Cardiac muscle cell (in vitro differentiated cells and primary cell): ENCODE data around the gene OR4K2. TPM values are rescaled to one million over a fixed set of nuclear protein-coding genes. Genes with fewer than 3 reads are reported as not detected.
"Not testable (repeated sequence)": the region's sequence is repeated elsewhere in the genome, so short reads cannot be mapped to it uniquely, and the experiment has no call there.

Source experiments
- DNase-seq, 2 donors: peaks; one replicate each; pipeline versions ENCODE4 v3.0.0 to v3.0.0-alpha.2; 2010 to 2017; ENCODE audit warnings: low read depth in 1 of 2, low spot score in 1 of 2
- H3K27ac ChIP-seq: fragments of 200-600 bp; sonication (generic); 2 replicates; pipeline ENCODE4 v1.5.1; 2016
- H3K27me3 ChIP-seq: fragments of 200-600 bp; sonication (generic); 2 replicates; pipeline ENCODE4 v1.6.0; 2016; ENCODE audit warnings: control low read depth
- H3K36me3 ChIP-seq: fragments of 200-600 bp; sonication (generic); 2 replicates; pipeline ENCODE4 v1.5.1; 2016; ENCODE audit warnings: control low read depth
- H3K4me1 ChIP-seq: fragments of 200-600 bp; sonication (generic); 2 replicates; pipeline ENCODE4 v1.8.1; 2017; ENCODE audit warnings: low read depth, mild to moderate bottlenecking, mixed run types
- H3K4me3 ChIP-seq: fragments of 200-600 bp; sonication (generic); 2 replicates; pipeline ENCODE4 v1.5.1; 2016; ENCODE audit warnings: mild to moderate bottlenecking
- H3K9me3 ChIP-seq: fragments of 200-600 bp; sonication (generic); 2 replicates; pipeline ENCODE4 v1.5.1; 2017; ENCODE audit warnings: low read depth, mild to moderate bottlenecking, control low read depth
- polyA plus RNA-seq: library from polyadenylated mRNA; unstranded; fragments of >200 nt; fragmentation: Nextera tagmentation; extraction: Ambion mirVana; gene quantifications from 2 replicates; pipeline ENCODE4 v1.2.1, GENCODE V29; 2016
- total RNA-seq: library from RNA; depleted of rRNA; stranded (reverse); fragments of >200 nt; gene quantifications from 2 replicates; pipeline ENCODE4 v1.2.3, GENCODE V29; 2016
- TF ChIP-seq, protein P1 (sequence below): IDR thresholded peaks from 2 replicates; pipeline ENCODE4 v1.5.1; 2012; ENCODE audit warnings: low read depth, mild to moderate bottlenecking, low read length

Gene OR4K2, protein sequence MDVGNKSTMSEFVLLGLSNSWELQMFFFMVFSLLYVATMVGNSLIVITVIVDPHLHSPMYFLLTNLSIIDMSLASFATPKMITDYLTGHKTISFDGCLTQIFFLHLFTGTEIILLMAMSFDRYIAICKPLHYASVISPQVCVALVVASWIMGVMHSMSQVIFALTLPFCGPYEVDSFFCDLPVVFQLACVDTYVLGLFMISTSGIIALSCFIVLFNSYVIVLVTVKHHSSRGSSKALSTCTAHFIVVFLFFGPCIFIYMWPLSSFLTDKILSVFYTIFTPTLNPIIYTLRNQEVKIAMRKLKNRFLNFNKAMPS
- not detected in 2 replicates for total RNA-seq
- not detected in 2 replicates for polyA plus RNA-seq

- Histone ChIP-seq H3K36me3 (no peaks in the 10 kb centered on the region), H3K4me3 (no peak within 1 kb of the TSS), H3K4me1 (no peaks in the 10 kb centered on the region), H3K27ac (no peak within 1 kb of the TSS), H3K27me3 (no peaks in the 10 kb centered on the region), H3K9me3 (no peaks in the 10 kb centered on the region)
- TF ChIP-seq, protein P1, sequence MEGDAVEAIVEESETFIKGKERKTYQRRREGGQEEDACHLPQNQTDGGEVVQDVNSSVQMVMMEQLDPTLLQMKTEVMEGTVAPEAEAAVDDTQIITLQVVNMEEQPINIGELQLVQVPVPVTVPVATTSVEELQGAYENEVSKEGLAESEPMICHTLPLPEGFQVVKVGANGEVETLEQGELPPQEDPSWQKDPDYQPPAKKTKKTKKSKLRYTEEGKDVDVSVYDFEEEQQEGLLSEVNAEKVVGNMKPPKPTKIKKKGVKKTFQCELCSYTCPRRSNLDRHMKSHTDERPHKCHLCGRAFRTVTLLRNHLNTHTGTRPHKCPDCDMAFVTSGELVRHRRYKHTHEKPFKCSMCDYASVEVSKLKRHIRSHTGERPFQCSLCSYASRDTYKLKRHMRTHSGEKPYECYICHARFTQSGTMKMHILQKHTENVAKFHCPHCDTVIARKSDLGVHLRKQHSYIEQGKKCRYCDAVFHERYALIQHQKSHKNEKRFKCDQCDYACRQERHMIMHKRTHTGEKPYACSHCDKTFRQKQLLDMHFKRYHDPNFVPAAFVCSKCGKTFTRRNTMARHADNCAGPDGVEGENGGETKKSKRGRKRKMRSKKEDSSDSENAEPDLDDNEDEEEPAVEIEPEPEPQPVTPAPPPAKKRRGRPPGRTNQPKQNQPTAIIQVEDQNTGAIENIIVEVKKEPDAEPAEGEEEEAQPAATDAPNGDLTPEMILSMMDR, result no peak
- DNase-seq, result no peak
These were observed at the start of gene OR4K2 for GRCh38 chr14:19874842-19875241. Gene OR4K2, plus strand, starts transcription at chr14:19875142. Its CDS starts 1,126 bp downstream, at chr14:19876268.

GRCh38 chr14:19827626-19828244 is 47.2 kb upstream of the OR4K2 start:
- H3K4me1 ChIP-seq, DNase-seq, H3K9me3 ChIP-seq, H3K27ac ChIP-seq, H3K36me3 ChIP-seq, H3K27me3 ChIP-seq, H3K4me3 ChIP-seq: not testable (repeated sequence)

- Histone ChIP-seq H3K4me1 (no peaks in the 10 kb centered on the region), H3K27ac (no peak overlapping the region), H3K9me3 (no peaks in the 10 kb centered on the region), H3K4me3 (no peak overlapping the region), H3K27me3 (no peaks in the 10 kb centered on the region), H3K36me3 (no peaks in the 10 kb centered on the region)
- TF ChIP-seq, protein P1, result no peak
- no peak for DNase-seq
These were observed 46.6 kb upstream of the OR4K2 start for GRCh38 chr14:19828314-19828713.

DNA sequence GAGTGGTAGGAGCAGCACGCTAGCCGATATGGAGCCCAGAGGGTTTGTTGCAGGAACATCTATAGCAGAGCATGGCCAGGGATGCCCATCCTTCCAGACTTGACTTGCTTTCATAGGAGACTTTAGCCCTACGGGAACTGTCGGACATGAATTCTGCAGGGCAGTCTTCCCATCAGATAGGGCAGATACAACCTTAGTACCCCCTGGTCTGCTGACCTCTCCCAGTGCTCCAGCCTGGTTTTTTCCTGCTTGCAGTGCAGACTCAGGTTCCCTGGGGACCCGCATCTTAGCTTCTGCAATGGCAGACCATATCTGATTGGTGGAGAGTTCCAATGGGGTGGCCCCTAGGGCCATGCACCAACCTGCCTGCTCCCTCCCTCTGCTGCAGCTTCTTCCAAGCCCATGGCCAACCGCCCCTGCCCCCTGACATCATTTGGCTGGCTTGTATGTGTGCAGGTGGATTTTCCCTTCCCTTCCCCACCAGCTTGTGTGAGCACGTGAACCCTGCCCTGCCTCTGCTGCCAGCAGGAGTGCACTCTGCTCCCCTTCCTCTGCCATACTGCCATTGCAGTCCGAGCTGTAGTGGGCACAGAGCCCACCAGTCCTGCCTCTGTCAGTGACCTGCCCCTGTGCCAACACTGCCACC is 40.6 kb upstream of the OR4K2 start:
- not testable (repeated sequence) for H3K9me3 ChIP-seq, DNase-seq, H3K4me3 ChIP-seq, H3K27ac ChIP-seq, H3K4me1 ChIP-seq, H3K27me3 ChIP-seq, H3K36me3 ChIP-seq

DNA sequence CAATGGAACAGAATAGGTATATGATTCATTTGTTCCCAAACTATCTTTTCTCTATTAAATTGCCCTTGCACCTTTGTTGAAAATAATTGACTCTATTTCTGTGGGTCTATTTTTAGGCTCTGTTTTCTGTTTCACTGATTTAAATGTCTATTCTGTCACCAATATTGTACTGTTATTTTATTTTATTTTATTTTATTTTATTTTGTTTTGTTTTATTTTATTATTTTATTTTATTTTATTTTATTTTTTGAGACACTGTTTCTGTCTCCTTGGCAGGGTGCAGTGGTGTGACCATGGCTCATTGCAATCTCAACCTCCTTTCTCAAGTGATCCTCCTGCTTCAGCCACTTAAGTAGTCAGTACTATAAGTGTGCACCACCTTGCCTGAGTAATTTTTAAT is 36.5 kb upstream of the OR4K2 start:
- Histone ChIP-seq H3K4me1 (no peaks in the 10 kb centered on the region), H3K36me3 (no peaks in the 10 kb centered on the region), H3K27ac (no peak overlapping the region), H3K9me3 (no peaks in the 10 kb centered on the region), H3K27me3 (no peaks in the 10 kb centered on the region), H3K4me3 (no peak overlapping the region)
- no peak for DNase-seq
- TF ChIP-seq, protein P1, result no peak

GRCh38 chr14:19851365-19851764 is 23.6 kb upstream of the OR4K2 start:
- H3K4me3 ChIP-seq, result no peak overlapping the region
- H3K27ac ChIP-seq, result no peak overlapping the region
- no peaks in the 10 kb centered on the region for H3K4me1 ChIP-seq
- no peaks in the 10 kb centered on the region for H3K36me3 ChIP-seq
- DNase-seq, result no peak
- H3K27me3 ChIP-seq, result no peaks in the 10 kb centered on the region
- H3K9me3 ChIP-seq, result no peaks in the 10 kb centered on the region
- TF ChIP-seq, protein P1, result no peak

DNA sequence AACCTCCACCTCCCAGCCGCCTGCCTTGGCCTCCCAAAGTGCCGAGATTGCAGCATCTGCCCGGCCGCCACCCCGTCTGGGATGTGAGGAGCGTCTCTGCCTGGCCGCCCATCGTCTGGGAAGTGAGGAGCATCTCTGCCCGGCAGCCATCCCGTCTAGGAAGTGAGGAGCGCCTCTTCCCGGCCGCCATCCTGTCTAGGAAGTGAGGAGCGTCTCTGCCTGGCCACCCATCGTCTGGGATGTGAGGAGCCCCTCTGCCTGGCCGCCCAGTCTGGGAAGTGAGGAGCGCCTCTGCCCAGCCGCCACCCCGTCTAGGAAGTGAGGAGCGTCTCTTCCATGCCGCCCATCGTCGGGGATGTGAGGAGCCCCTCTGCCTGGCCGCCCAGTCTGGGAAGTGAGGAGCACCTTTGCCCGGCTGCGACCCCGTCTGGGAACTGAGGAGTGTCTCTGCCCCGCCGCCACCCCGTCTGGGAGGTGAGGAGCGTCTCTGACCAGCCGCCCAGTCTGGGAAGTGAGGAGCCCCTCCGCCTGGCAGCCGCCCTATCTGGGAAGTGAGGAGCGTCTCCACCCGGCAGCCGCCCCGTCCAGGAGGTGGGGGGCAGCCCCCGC is 8.8 kb upstream of the OR4K2 start:
- H3K9me3 ChIP-seq, DNase-seq, H3K36me3 ChIP-seq, H3K4me1 ChIP-seq, H3K4me3 ChIP-seq, H3K27ac ChIP-seq, H3K27me3 ChIP-seq: not testable (repeated sequence)
